HG02973 (cell line): ENCODE measurements around the gene CELF3.

Source experiments
- ATAC-seq: cut with Tn5 transposase; IDR thresholded peaks from one replicate; pipeline ENCODE4 v1.9.1; 2021; ENCODE audit warnings: moderate library complexity; ENCODE audit not compliant: unreplicated experiment

Gene CELF3

GRCh38 chr1:151720974-151721787, 4.6 kb upstream of the CELF3 start, which contains the start of gene RIIAD1:
RIIAD1 (plus strand) TSS chr1:151721522; CDS start chr1:151721537, 15 bp downstream.
- ATAC-seq: no peak

GRCh38 chr1:151720554-151720953, 4.0 kb upstream of the CELF3 start:
- ATAC-seq: no peak

- ATAC-seq: no peak
Measured at GRCh38 chr1:151720125-151720524, 3.5 kb upstream of the CELF3 start.

GRCh38 chr1:151718666-151719065, 2.1 kb upstream of the CELF3 start:
- no peak for ATAC-seq

- no peak for ATAC-seq
Measured at GRCh38 chr1:151718011-151718431, 1.4 kb upstream of the CELF3 start.

- ATAC-seq: no peak
Measured at GRCh38 chr1:151716405-151716762, 219 bp downstream of the CELF3 start.

GRCh38 chr1:151715726-151716404, 738 bp downstream of the CELF3 start:
- no peak for ATAC-seq

GRCh38 chr1:151714820-151715725, 1.5 kb downstream of the CELF3 start:
- no peak for ATAC-seq

GRCh38 chr1:151713874-151714273, 2.7 kb downstream of the CELF3 start:
- no peak for ATAC-seq

GRCh38 chr1:151713044-151713443, 3.6 kb downstream of the CELF3 start:
- no peak for ATAC-seq

- ATAC-seq: no peak
Measured at GRCh38 chr1:151711951-151712350, 4.7 kb downstream of the CELF3 start.

- no peak for ATAC-seq
Measured at GRCh38 chr1:151711044-151711800, 5.4 kb downstream of the CELF3 start.

- no peak for ATAC-seq
Measured at GRCh38 chr1:151710187-151710840, 6.3 kb downstream of the CELF3 start.

- no peak for ATAC-seq
Measured at GRCh38 chr1:151708891-151709290, 7.7 kb downstream of the CELF3 start.

- no peak for ATAC-seq
Measured at GRCh38 chr1:151707541-151708065, 9.0 kb downstream of the CELF3 start.

GRCh38 chr1:151706464-151707415, 9.9 kb downstream of the CELF3 start:
- ATAC-seq: no peak

- ATAC-seq: no peak
Measured at GRCh38 chr1:151705753-151706463, 10.7 kb downstream of the CELF3 start.

- no peak for ATAC-seq
Measured at GRCh38 chr1:151705146-151705545, 11.5 kb downstream of the CELF3 start.
